SU-DHL-6 (cell line): ENCODE results near the gene C16orf87.

ENCODE experiments used
- EZH2phosphoT487 ChIP-seq: fragments of 200-600 bp; sonication (generic), shearing (Covaris generic); conservative IDR thresholded peaks from 2 replicates; pipeline ENCODE4 v1.6.1; 2018; ENCODE audit warnings: mild to moderate bottlenecking, antibody characterized with exemption, low read length, moderate library complexity, mixed read lengths
- TF ChIP-seq, protein P1 (sequence below): fragments of 200-600 bp; sonication (generic); IDR thresholded peaks from one replicate; pipeline ENCODE4 v1.5.1; 2017; ENCODE audit warnings: antibody characterized with exemption, mild to moderate bottlenecking, low read length, moderate library complexity; ENCODE audit not compliant: insufficient read depth, poor library complexity, severe bottlenecking

GRCh38 chr16:46855389-46855788 lies 24.4 kb upstream of the C16orf87 start:
- TF ChIP-seq, protein P1, sequence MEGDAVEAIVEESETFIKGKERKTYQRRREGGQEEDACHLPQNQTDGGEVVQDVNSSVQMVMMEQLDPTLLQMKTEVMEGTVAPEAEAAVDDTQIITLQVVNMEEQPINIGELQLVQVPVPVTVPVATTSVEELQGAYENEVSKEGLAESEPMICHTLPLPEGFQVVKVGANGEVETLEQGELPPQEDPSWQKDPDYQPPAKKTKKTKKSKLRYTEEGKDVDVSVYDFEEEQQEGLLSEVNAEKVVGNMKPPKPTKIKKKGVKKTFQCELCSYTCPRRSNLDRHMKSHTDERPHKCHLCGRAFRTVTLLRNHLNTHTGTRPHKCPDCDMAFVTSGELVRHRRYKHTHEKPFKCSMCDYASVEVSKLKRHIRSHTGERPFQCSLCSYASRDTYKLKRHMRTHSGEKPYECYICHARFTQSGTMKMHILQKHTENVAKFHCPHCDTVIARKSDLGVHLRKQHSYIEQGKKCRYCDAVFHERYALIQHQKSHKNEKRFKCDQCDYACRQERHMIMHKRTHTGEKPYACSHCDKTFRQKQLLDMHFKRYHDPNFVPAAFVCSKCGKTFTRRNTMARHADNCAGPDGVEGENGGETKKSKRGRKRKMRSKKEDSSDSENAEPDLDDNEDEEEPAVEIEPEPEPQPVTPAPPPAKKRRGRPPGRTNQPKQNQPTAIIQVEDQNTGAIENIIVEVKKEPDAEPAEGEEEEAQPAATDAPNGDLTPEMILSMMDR = no peak
- TF ChIP-seq EZH2phosphoT487 = no peak
